Smooth muscle cell of the brain vasculature (primary cell): ENCODE data around the gene AFF4.
A peak's percentile ranks its signal among the peaks of the same experiment; 100 is the strongest.
"Not testable (repeated sequence)": the region's sequence is repeated elsewhere in the genome, so short reads cannot be mapped to it uniquely, and the experiment has no call there.

Experiments
- DNase-seq: peaks from one replicate; pipeline ENCODE4 v3.0.0-alpha.2; 2012; ENCODE audit warnings: low read depth, low spot score

AFF4 gene

GRCh38 chr5:132963171-132964104 is at the start of gene AFF4:
TSS of gene AFF4 (minus strand) at chr5:132963634. CDS start at chr5:132937189, 26,445 bp downstream.
- peak; percentile 89 for DNase-seq

DNA sequence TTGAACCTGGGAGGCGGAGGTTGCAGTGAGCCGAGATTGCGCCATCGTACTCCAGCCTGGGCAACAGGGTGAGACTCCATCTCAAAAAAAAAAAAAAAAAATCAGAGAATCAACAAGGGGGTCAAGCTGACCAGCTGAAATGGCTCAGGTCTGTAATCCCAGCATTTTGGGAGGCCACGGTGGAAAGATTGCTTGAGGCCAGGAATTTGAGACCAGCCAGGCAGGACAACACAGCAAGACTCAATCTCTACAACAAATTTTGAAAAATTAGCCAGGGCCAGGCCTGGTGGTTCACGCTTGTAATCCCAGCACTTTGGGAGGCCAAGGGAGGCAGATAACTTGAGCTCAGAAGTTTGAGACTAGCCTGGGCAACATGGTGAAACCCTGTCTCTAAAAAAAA is 45.0 kb upstream of the AFF4 start:
- DNase-seq: not testable (repeated sequence)

DNA sequence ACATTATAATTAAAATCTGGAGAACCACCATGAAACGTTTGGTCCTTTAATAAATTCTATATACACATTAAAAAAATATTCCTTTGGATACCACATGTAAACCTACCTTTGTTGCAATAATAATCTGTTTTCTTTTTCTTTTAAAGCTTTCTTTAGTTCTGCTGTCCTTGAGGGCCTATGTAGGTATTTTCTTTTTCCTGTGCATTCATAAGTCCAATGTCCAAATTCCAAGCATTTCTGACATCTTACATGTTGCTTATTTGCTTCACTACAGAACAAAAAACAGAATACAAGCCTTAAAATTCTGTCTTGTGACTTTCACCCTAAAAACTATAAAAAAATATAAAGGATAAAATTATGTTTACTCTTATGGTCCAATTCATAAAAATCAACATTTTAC is 43.2 kb upstream of the AFF4 start:
- DNase-seq: no peak

- no peak for DNase-seq
Measured at GRCh38 chr5:132999246-132999645, 35.8 kb upstream of the AFF4 start.

DNA sequence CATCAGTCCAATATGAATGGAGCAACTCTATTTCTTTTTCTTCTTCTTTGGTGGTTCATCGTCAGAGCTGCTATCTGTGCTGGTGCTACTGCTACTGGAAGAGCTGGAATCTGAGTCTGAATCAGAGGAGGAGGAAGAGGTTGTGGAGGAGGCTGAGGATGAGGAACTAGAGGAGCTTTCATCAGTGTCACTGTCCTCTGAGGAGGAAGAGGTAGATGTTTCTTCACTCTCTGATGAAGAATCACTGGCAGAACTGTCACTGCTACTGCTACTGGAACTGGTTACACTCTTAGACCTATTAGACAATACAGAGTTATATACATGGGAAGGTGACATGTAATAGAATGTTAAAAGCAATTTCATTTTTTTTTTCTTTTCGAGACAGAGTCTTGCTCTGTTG is 35.1 kb upstream of the AFF4 start:
- DNase-seq: no peak

- DNase-seq: no peak
Measured at GRCh38 chr5:132996307-132996706, 32.9 kb upstream of the AFF4 start.

- DNase-seq: no peak
Measured at GRCh38 chr5:132987531-132988408, 24.3 kb upstream of the AFF4 start.

DNA sequence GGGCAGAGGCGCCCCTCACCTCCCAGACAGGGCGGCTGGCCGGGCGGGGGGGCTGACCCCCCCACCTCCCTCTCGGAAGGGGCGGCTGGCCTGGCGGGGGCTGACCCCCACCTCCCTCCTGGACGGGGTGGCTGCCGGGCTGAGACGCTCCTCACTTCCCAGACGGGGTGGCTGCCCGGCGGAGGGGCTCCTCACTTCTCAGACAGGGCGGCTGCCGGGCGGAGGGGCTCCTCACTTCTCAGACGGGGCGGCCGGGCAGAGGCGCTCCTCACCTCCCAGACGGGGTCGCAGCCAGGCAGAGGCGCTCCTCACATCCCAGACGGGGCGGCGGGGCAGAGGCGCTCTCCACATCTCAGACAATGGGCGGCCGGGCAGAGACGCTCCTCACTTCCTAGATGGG is 19.5 kb upstream of the AFF4 start:
- not testable (repeated sequence) for DNase-seq

- DNase-seq: no peak
Measured at GRCh38 chr5:132981288-132981687, 17.9 kb upstream of the AFF4 start.

DNA sequence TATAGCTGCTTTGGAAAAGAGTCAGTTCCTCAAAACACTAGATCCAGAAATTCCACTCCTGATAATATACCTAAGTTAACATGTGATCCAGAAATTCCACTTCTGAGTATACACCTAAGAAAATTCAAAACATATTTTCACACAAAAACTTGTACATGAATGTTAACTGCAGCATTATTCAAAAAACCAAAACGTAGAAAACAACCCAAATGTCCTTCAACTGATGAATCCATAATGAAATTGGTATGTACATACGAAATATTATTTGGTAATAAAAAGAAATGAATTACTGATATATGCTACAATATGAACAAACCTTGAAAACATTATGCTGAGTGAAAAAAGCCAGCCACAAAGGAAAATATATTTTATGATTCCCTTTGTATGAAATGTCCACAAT is 16.5 kb upstream of the AFF4 start:
- no peak for DNase-seq

DNA sequence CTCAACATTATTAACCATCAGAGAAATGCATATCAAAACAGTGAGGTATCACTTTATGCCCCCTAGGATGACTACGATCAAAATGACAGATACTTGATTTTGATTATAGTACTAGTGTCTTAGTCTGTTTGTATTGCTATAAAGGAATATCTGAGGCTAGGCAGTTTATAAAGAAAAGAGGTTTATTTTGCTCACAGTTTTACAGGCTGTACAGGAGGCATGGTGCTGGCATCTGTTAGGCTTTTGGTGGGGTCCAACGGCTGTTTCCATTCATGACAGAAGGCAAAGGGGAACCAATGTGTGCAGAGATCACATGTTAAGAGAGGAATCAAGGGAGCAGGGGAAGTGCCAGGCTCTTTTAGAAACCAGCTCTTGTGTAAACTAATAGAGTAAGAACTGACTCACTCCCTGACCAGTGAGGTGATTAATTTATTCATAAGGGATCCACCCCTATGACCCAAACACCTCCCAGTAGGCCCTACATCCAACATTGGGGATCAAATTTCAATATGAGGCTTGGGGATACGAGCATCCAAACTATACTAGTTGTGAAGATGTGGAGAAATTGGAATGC is 16.0 kb upstream of the AFF4 start:
- DNase-seq: no peak

- DNase-seq: no peak
Measured at GRCh38 chr5:132976852-132977251, 13.4 kb upstream of the AFF4 start.

GRCh38 chr5:132972436-132972828 is 9.0 kb upstream of the AFF4 start:
- DNase-seq: not testable (repeated sequence)

DNA sequence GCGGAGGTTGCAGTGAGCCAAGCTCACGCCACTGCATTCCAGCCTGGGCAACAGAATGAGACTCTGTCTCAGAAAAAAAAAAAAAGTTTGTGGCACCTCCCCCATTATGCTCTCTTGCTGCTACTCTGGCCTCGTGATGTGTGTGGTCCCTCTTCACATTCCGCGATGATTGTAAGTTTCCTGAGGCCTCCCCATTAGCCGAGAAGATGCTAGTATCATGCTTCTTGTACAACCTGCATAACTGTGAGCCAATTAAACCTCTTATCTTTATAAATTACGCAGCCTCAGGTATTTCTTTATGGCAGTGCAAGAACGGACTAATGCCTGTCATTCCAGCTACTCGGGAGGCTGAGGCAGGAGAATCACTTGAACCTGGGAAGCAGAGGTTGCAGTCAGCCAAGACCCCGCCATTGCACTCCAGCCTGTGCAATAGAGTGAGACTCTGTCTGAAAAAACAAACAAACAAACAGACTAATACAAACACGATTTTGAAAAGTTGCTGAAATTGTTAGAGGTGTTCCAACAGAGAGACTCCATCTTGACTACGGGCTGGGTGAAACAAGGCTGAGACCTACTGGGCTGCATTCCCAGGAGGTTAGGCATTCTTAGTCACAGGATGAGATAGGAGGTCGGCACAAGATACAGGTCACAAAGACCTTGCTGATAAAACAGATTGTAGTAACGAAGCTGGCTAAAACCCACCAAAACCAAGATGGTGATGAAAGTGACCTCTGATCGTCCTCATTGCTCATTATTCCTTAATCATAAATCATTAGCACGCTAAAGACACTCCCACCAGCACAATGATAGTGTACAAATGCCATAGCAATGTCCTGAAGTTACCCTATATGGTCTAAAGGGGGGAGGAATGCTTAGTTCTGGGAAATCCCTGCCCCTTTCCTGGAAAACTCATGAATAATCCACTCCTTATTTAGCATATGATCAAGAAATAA is 8.3 kb upstream of the AFF4 start:
- DNase-seq: no peak

DNA sequence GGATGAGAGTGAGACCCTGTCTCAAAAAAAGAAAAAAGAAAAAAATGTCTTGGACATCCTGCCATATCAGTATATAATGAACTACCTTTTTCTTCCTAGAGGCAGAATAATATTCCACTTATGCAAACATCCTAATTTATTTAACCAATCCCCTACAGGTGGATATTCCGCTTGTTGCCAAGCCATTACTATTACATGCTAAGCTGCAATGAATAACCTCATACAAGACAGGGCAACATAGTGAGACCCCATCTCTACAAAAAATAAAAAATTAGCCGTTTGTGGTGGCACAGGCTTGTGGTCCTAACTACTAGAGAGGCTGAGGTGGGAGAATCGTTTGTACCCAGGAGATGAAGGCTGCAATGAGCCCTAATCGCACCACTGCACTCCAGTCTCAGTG is 1.7 kb upstream of the AFF4 start:
- DNase-seq: no peak

- DNase-seq: peak; percentile 33
Measured at GRCh38 chr5:132962429-132963021, 909 bp downstream of the AFF4 start.

GRCh38 chr5:132961887-132962286 is 1.5 kb downstream of the AFF4 start:
- no peak for DNase-seq

DNA sequence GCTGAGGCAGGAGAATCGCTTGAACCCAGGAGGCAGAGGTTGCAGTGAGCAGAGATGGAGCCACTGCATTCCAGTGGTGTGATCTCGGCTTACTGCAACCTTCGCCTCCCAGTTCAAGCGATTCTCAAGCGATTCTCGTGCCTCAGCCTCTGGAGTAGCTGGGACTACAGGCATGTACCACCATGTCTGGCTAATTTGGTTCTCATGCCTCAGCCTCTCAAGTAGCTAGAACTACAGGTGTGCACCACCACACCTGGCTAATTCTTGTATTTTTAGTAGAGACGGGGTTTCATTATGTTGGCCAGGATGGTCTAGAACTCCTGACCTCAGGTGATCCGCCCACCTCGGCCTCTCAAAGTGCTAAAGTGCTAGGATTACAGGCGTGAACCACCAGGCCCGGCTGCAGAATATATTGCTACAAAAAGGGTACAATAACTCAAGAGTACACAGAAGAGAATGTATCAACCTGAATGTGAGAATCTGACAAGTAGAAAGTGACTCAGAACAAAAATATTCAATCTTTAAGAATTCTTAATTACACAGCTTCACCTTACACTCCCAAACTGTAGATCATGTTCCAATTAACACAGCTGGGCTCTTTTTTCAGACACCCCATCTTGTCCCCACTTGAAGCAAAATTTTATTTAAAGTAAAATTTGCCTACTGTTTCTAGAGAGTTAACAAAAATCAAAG is 2.2 kb downstream of the AFF4 start:
- DNase-seq: not testable (repeated sequence)

DNA sequence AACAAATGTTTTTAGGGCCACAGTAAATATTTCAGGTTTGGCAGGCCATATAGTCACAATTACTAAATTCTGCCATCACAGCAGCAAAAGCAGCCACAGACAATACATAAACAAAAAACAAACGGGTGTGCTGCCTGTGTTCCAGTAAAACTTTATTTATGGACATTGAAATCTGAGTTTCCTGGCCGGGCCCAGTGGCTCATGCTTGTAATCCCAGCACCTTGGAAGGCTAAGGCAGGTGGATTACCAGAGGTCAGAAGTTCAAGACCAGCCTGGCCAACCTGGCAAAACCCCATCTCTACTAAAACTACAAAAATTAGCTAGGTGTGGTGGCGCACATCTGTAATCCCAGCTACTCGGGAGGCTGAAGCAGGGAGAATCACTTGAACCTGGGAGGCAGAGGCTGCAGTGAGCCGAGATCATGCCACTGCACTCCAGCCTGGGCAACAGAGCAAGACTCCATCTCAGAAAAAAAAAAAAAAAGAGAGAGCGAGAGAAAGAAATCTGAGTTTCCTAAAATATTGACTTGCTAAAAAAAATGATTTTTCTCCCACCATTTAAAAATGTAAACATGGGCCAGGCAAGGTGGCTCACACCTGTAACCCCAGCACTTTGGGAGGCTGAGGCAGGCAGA is 7.2 kb downstream of the AFF4 start:
- DNase-seq: not testable (repeated sequence)
